Measurements from ENCODE around the gene CIAO2B. TPM values are rescaled to one million over a fixed set of nuclear protein-coding genes. Genes with fewer than 3 reads are reported as not detected.
"Not testable (repeated sequence)": the region's sequence is repeated elsewhere in the genome, so short reads cannot be mapped to it uniquely, and the experiment has no call there.

CIAO2B gene
- total and polyA plus RNA-seq, 5 donors = 82.8 to 239 (median 103) TPM

- DNase-seq; H3K27ac ChIP-seq (ENCODE audit: low read length); H3K27me3 ChIP-seq (ENCODE audit: control insufficient read depth, insufficient read depth); H3K9me3 ChIP-seq (ENCODE audit: control insufficient read depth, low read length); intact Hi-C loops (cut with DNase I); H3K4me1 ChIP-seq (ENCODE audit: control insufficient read depth, insufficient read depth, low read length); H3K4me3 ChIP-seq (ENCODE audit: low read length); ATAC-seq: not testable (repeated sequence)
- WGBS = 63% methylated on average over 17 of the region's 17 CpGs
Observed at GRCh38 chr16:66955363-66956153, 21.4 kb upstream of the CIAO2B start.

GRCh38 chr16:66954097-66954659, 20.0 kb upstream of the CIAO2B start:
- peak; percentile 72 to 79 for ATAC-seq
- H3K27me3 ChIP-seq (ENCODE audit: control insufficient read depth, insufficient read depth) = no peaks in the 10 kb centered on the region
- no peak overlapping the region for H3K4me3 ChIP-seq (ENCODE audit: low read length)
- no peaks in the 10 kb centered on the region for H3K9me3 ChIP-seq (ENCODE audit: control insufficient read depth, low read length)
- H3K27ac ChIP-seq (ENCODE audit: low read length) = no peak overlapping the region
- H3K4me1 ChIP-seq (ENCODE audit: control insufficient read depth, insufficient read depth, low read length) = no peaks in the 10 kb centered on the region
- DNase-seq = peak; percentile 59 to 86 (median 85)
- intact Hi-C loops (cut with DNase I) = no loop called here
- 20% methylated on average over 8 of the region's 8 CpGs for WGBS

GRCh38 chr16:66953462-66954096, 19.4 kb upstream of the CIAO2B start:
- H3K27me3 ChIP-seq (ENCODE audit: control insufficient read depth, insufficient read depth) = no peaks in the 10 kb centered on the region
- no peak overlapping the region for H3K4me3 ChIP-seq (ENCODE audit: low read length)
- no peaks in the 10 kb centered on the region for H3K9me3 ChIP-seq (ENCODE audit: control insufficient read depth, low read length)
- no peaks in the 10 kb centered on the region for H3K4me1 ChIP-seq (ENCODE audit: control insufficient read depth, insufficient read depth, low read length)
- DNase-seq (no peak), ATAC-seq (no peak)
- H3K27ac ChIP-seq (ENCODE audit: low read length) = no peak overlapping the region
- intact Hi-C loops (cut with DNase I) = no loop called here
- 80% methylated on average over 10 of the region's 10 CpGs for WGBS

GRCh38 chr16:66952430-66953110, 18.4 kb upstream of the CIAO2B start:
- no peak overlapping the region for H3K27ac ChIP-seq (ENCODE audit: low read length)
- ATAC-seq (no peak), DNase-seq (no peak)
- intact Hi-C loops (cut with DNase I) = no loop called here
- H3K4me3 ChIP-seq (ENCODE audit: low read length) = no peak overlapping the region
- no peaks in the 10 kb centered on the region for H3K9me3 ChIP-seq (ENCODE audit: control insufficient read depth, low read length)
- H3K4me1 ChIP-seq (ENCODE audit: control insufficient read depth, insufficient read depth, low read length) = no peaks in the 10 kb centered on the region
- H3K27me3 ChIP-seq (ENCODE audit: control insufficient read depth, insufficient read depth) = no peaks in the 10 kb centered on the region
- WGBS = 86% methylated on average over 7 of the region's 7 CpGs

- 80% methylated on average over 4 of the region's 4 CpGs for WGBS
- DNase-seq (no peak), ATAC-seq (no peak)
- Histone ChIP-seq H3K27me3 (ENCODE audit: control insufficient read depth, insufficient read depth) (no peaks in the 10 kb centered on the region), H3K4me1 (ENCODE audit: control insufficient read depth, insufficient read depth, low read length) (no peaks in the 10 kb centered on the region), H3K9me3 (ENCODE audit: control insufficient read depth, low read length) (no peaks in the 10 kb centered on the region), H3K4me3 (ENCODE audit: low read length) (no peak overlapping the region), H3K27ac (ENCODE audit: low read length) (no peak overlapping the region)
- intact Hi-C loops (cut with DNase I) = no loop called here
Observed at GRCh38 chr16:66950971-66951790, 17.0 kb upstream of the CIAO2B start.

- intact Hi-C loops (cut with DNase I) = no loop called here
- Histone ChIP-seq H3K4me3 (ENCODE audit: low read length) (no peak overlapping the region), H3K27ac (ENCODE audit: low read length) (no peak overlapping the region), H3K27me3 (ENCODE audit: control insufficient read depth, insufficient read depth) (no peaks in the 10 kb centered on the region), H3K9me3 (ENCODE audit: control insufficient read depth, low read length) (no peaks in the 10 kb centered on the region), H3K4me1 (ENCODE audit: control insufficient read depth, insufficient read depth, low read length) (no peaks in the 10 kb centered on the region)
- ATAC-seq (no peak), DNase-seq (no peak)
- WGBS = 77% methylated on average over 2 of the region's 2 CpGs
Observed at GRCh38 chr16:66950437-66950836, 16.2 kb upstream of the CIAO2B start.

GRCh38 chr16:66949472-66949871, 15.3 kb upstream of the CIAO2B start:
- ATAC-seq (no peak), DNase-seq (no peak)
- 73% methylated on average over 6 of the region's 6 CpGs for WGBS
- intact Hi-C loops (cut with DNase I) = loop anchor here in 1 of 4 donors (10.0 kb wide), 1 partner anchor 55 kb away; no protein-coding TSS in a partner anchor
- no peaks in the 10 kb centered on the region for H3K27me3 ChIP-seq (ENCODE audit: control insufficient read depth, insufficient read depth)
- no peak overlapping the region for H3K4me3 ChIP-seq (ENCODE audit: low read length)
- H3K9me3 ChIP-seq (ENCODE audit: control insufficient read depth, low read length) = no peaks in the 10 kb centered on the region
- H3K27ac ChIP-seq (ENCODE audit: low read length) = no peak overlapping the region
- H3K4me1 ChIP-seq (ENCODE audit: control insufficient read depth, insufficient read depth, low read length) = no peaks in the 10 kb centered on the region

- Histone ChIP-seq H3K4me3 (ENCODE audit: low read length) (peak overlapping the region; percentile 68), H3K4me1 (ENCODE audit: control insufficient read depth, insufficient read depth, low read length) (no peaks in the 10 kb centered on the region), H3K27ac (ENCODE audit: low read length) (no peak overlapping the region), H3K27me3 (ENCODE audit: control insufficient read depth, insufficient read depth) (no peaks in the 10 kb centered on the region), H3K9me3 (ENCODE audit: control insufficient read depth, low read length) (no peaks in the 10 kb centered on the region)
- 18% methylated on average over 21 of the region's 21 CpGs for WGBS
- peak; percentile 3 to 16 for ATAC-seq
- no peak for DNase-seq
- intact Hi-C loops (cut with DNase I) = loop anchor here in 1 of 4 donors (10.0 kb wide), 1 partner anchor 54 kb away; no protein-coding TSS in a partner anchor
Observed at GRCh38 chr16:66948837-66949225, 14.6 kb upstream of the CIAO2B start.

GRCh38 chr16:66948134-66948836, 14.1 kb upstream of the CIAO2B start:
- Histone ChIP-seq H3K27me3 (ENCODE audit: control insufficient read depth, insufficient read depth) (no peaks in the 10 kb centered on the region), H3K4me3 (ENCODE audit: low read length) (peak overlapping the region; percentile 68), H3K27ac (ENCODE audit: low read length) (no peak overlapping the region), H3K4me1 (ENCODE audit: control insufficient read depth, insufficient read depth, low read length) (no peaks in the 10 kb centered on the region), H3K9me3 (ENCODE audit: control insufficient read depth, low read length) (no peaks in the 10 kb centered on the region)
- ATAC-seq (peak; percentile 26 to 44), DNase-seq (peak in 2 of 3 donors; percentile 64 to 71)
- WGBS = 3% methylated on average over 44 of the region's 44 CpGs
- intact Hi-C loops (cut with DNase I) = loop anchor here in 1 of 4 donors (10.0 kb wide), 1 partner anchor 53 kb away; no protein-coding TSS in a partner anchor
